LHCN-M2 (cell line): Measurements from ENCODE around the gene MORN1. TPM values are rescaled to one million over a fixed set of nuclear protein-coding genes. Genes with fewer than 3 reads are reported as not detected.

Experiments
- DNase-seq: peaks from one replicate; pipeline ENCODE4 v3.0.0-alpha.2; 2012; ENCODE audit warnings: low read depth
- total RNA-seq: library from RNA; depleted of rRNA; stranded (reverse); fragments of >200 nt; gene quantifications from 2 replicates; pipeline ENCODE4 v1.2.3, GENCODE V29; 2014

Gene MORN1
- total RNA-seq, 1 experiment from 2014 or later = 7.5 TPM

DNA sequence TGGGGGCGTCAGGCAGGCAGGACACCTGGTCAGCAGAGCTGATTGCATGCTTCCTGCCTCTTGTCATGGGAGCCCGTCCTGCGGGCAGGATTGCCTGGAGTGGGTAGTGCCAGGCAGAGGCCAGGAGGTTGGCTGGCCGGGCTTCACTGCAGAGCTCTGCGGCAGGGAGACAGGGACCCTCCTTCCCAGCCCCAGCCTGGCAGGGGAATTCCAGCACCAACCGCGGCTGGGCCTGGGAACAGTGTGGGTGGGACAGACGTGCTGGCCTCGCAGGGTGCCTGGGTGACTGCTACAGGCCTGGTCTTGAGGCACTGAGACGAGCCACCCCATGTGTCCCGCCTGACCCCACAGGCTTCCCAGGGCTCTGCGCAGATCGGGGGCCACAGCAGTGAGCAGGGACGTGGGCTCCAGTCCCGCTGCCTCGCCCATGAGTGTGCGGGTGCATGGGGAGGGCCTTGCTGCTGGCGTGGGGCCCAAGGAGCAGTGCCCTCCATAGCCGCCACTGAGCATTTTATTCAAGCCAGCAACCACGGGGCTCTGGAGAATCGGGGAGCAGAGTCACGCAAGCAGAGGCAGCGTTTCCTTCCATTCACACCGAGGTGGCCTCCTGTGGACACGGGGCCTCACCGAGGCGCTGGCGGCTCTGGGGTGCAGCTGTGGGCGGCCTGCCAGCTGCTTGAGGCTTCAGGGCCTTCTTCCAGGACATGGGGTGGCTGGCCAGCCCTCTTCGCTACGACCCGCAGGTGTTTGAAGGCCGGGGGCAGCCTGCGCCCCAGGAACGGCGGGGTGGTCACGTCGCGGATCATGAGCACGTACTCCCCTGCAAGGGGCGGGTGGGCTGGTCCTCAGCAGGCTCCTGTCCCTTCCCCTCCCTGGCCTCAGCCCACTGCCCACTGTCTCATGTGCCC is 70.3 kb downstream of the MORN1 start:
- DNase-seq = no peak

DNA sequence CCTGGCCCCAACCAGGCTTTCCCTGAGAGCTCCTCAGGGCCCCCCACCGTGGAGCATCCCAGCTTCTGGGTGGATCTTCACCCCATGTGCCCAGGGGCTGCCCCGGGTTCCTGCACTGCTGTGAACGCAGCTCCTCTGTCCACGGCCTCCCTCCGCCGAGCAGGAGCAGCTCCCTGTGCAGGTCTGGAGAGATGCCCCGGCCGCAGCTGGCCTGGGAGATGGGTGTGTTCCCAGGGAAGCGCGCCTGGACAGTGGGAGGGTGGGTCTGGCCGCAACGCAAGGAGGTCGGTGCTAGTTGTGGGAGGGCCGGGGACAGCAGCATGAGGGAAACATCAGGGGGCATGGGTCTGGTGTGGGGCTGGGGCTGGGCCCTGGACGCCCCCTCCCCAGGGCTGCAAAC is 71.3 kb downstream of the MORN1 start:
- no peak for DNase-seq

DNA sequence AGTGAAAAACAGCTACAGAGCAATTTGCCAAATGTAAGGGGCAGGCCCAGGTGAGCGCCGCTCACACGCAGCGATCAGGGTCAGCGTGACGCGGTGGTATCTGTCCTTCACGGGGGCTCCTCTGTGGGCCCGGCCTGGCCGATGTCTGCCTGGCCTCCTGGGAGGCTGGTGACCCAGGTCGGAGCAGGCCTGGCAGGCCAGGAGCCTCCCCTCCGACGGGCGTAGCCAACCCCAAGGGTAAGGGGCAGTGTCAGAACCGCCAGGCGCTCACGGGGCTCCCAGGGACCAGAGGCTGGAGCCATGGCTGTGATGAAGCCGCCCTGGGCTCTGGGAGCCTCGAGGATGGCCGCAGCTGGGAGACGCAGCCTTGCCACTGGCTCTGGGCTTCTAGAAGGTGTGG is 72.1 kb downstream of the MORN1 start:
- no peak for DNase-seq

DNA sequence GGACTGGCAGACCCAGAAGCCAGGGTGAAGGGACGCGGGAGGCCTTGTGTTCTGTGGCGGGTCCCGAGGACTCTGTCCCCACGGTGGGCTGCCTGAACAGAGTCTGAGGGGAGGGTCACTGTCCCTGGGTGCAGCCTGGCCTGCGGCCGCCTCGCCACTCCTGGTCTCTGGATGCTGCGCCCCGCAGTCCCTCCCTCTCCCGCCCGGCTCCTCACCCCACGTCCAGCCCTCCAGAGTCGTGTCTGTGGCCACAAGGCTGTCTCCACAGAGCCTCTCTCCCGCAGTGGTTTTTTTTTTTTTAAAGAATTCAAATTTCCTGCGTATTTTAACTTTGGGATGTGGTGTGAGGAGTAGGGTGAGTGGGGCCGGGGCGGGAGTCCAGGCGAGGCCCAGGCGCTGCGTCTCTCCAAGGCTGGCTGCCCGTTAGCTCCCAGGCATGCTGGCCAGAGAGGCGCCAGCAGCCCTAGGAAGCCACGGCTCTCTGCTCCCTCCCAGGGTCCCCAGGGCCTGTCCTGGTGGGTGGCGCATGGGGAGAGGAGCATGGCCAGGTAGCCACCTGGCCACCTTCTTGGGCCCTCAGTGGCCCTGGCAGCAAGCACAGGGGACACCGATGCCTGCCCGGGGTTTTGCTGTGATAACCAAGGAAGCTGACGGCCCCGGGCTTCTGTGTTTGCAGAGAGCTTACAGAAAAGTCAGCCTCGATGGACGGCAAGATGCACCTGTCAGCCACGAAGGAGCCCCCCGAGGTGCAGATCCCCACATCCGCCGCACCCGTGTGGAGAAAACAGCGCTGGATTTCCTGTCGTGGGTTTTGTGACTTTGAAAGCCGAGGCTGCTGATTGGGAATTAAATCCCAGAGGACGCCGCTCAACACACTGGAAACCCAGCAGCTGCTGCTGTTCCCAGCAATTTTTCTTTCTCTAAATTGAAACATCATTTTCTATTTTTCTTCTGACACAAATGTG is 72.8 kb downstream of the MORN1 start:
- DNase-seq = no peak

DNA sequence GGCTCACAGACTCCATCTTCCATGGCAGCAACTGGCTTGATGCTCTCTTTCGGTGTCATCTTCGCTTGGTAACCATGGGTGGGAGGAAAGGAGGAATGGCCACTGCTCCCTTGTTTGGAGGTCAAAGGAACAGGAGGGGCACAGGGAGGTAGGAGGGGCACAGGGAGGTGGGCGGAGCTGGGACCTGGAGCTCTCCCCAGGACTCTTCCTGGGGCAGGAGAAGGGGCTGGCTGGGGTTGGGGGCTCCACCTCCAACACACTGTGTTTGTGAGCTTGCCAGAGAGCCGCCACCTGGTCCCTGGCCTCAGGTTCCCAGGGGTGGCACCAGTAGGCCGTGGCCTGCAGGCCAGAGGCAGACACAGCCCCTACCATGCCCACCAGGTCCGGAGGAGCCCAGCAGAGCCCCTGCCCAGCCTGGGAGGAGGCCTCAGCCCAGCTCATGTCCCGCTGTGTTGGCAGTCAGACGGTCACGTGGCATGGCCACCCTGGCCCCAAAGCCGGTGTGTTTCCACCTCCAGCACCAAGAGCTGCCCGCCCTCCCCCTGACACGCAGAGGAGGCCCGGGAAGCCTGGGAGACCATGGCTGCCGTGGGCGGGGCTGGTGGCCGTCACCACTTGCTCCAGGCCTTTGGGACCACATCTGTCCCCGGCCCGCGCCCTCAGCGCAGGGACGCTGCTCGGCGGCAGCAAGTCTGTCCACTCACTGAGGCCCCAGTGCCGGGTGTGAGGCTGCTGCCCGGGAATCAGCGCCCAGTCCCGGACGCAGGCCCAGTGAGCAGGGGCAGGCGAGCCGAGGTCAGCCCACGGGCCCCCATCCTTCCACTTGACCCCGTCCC is 73.9 kb downstream of the MORN1 start:
- no peak for DNase-seq

DNA sequence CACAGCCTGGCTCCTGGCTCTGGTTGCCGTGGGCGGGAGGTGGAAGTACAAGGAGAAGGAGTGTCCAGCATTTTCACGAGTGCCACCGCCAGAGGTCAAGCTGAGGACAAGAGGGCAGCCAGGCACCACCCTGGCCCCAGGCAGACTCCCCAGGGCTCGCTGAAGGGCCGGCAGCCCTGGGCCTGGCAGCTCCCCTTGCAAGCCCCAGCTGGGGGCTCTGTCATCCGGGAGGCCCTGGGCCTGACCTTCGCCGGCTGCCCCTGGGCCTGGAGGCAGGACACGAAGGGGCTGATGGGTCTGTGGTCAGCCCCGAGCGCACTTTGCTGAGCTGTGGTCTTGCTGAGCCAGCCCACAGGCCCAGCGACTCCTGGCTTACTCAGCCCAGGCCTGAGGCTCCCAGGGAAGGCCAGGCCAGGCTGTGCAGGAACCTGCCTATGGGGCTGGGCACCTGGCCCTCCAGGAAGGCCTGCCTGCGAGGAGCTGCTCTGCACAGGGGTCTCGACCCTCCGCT is 74.8 kb downstream of the MORN1 start:
- peak; percentile 48 for DNase-seq

DNA sequence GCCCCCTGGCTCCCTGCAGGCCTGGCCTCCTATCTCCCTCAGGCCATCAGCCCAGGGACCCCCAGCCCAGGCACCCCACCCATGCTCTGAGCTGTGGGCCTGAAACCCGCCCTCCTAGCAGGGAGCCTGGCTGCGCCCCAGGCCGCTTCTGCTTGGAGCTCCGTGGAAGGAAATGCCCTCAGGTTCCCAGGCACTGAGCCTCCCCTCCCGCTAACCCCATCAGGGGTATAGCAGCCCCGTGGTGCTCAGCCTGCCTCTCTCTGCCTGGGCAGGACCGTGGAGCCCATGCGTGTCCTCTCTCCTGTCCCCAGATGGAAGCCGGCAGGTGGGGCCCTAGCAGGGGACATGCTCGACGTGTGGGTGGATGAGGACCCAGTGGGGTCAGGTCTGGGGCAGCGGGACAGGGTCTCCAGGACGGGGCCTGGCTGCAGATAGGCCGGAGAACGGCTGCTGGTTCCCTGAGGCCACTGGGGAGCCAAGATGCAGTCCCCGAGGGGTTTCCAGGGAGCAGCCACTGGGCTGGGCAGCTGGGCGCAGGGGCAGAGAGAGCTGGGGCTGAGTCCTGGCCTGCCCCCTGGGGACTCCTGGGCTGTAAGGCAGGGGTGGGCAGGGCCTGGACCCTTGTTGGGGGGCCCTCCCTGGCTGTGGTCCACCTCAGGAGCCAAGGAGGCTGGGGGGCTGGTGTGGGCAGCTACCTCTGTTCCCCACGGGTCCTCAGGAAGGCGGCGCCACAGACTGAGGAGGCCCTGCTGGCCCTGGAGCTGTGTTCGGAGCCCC is 75.5 kb downstream of the MORN1 start:
- no peak for DNase-seq

DNA sequence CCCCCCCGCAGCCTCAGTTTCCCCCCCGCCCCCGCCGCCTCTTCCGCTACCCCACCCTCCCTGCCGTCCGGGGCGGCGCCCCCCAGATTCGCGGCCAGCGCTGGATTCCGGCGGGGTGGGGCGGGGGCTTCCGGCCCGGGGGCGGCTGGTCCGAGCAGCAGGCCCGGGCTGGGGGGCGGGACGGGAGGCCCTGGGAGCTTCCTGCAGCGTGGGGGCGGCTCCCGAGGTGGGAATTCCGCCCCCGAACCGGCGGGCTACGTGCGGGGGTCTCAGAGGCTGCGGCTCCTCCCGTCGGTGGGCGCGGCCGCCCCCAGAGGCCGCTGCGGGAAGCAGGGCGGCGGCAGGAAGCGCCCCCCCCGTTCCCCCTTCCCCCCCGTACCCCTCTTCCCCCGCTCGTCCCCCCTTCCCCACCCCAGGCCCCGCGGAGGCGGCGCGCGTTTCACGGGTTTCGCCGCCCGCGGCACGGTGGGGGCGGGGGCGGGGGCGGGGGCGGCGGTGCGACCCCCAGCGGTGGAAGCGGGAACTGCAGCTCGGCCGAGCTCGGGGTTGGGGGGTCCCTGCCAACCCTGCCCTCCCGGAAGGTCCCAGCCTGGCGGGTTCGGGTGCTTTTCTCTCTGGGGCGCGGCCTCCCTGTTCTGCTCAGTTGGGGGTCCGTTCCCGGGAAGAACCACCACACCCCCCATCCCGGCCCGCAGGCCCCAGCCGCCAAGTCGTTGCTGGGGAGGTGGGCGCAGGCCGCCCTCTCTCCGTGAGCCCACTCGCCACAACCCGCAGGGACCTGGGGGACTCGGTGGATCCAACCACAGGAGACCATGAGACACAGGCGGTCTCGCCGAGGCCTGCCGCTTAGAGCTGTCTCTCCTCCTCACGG is 76.3 kb downstream of the MORN1 start:
- DNase-seq = peak; percentile 35

DNA sequence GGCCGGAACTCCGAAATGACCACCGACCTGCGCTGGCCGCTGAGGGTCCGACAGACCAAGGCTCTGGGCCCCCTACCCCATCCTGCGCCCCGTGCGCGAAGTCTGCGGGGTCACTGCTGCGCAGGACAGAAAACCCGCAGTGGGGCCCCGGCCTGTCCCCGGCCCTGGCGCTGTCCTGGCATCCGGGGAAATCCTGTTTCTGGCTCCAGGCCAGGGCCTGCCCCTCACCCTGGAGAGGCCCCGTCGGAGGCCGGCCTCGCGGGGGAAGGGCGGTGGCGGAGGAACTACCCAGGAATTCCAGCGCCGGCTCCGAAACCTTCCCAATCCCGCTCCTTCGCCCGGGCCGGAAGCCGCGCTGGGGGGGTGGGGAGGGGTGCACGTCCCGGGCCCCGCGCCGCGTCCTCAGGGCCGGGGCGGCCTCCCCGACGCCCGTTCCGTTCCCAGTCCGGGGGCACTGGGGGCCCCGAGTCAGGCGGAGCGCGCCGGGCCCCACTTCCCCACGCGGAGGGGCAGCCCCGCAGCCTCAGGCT is 77.0 kb downstream of the MORN1 start:
- DNase-seq = peak; percentile 32

DNA sequence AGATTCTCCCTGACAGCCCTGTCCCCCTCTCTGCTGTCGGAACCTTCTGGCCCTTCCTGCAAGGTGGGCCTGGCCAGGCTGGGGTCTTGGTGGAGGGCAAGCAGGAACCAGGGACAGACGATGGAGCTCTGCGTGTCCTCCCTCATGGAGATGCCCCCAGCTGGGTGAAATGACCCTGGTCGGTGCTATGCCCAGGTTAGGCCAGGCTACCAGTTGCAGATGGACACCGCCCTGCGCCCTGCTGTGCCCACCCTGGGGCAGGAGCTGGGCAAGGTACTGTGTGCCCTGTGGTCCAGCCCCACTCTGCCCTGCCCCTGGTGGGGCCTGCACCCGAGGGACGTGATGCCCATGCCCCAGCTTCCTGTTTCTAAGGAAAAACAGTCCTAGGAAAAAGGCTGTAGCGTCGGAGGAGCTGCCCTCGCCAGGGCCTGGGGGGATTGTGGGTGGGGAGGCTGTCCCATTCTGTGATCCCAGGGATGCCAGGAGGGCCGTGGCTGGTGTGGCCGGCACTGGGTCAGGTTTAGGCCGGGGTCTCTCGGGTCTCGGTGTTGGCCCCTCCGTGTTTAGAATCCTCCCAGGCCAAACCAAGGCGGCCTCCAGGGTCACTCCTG is 77.6 kb downstream of the MORN1 start:
- DNase-seq = no peak

DNA sequence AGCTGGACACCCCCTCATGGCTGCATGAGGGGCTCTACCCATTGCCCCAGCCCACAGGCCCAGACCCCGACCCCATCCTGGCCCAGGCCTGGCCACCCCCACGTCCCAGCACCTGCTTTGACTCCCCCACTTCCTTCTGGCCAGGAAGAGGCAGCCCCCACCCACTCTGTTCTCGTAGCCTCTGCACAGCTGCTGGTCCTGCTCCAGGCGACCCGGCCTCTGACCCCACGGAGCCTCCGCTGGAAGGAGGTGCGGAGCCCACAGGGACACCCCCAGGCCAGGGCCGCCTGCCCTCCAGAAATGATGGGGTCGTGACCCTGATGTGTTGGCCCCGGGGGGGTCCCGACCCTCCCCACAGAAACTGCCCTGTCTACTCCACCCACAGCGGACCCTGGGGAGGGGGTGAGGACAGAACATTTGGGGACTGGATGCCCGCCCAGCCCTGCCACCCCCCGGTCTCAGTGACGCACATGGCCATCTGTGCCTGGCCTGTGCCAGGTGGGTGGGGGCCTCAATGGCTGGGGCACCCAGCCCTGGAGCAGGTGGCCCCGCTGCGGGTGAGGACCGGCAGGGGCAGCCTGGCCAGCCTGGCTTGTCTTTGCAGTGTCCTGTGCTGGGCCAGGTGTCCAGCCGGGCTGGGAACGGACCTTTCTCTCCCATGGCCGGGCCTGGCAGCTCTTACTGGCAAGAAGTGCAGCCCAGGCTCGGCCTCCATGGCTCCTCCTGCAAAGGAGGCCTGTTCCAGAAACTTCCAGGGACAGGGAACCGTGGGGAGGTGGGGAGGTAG is 78.6 kb downstream of the MORN1 start:
- DNase-seq = no peak

DNA sequence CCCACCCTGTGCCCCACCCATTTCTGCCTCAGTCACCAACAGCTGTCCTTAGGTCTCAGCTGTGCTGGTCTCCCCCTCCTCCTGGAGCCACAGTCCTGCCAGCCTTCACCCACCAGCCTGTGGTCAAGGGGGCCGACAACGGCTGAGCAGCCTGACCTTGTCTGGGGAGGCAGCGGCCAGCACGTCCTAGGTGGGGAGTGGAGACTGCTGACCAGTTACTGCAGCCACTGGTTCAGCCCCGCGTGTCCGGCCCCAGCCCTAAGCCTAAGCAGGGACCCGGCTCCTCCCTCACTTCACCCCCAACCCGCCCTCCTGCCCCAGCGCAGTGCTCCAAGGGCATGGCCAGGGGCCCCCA is 79.2 kb downstream of the MORN1 start:
- DNase-seq = no peak

DNA sequence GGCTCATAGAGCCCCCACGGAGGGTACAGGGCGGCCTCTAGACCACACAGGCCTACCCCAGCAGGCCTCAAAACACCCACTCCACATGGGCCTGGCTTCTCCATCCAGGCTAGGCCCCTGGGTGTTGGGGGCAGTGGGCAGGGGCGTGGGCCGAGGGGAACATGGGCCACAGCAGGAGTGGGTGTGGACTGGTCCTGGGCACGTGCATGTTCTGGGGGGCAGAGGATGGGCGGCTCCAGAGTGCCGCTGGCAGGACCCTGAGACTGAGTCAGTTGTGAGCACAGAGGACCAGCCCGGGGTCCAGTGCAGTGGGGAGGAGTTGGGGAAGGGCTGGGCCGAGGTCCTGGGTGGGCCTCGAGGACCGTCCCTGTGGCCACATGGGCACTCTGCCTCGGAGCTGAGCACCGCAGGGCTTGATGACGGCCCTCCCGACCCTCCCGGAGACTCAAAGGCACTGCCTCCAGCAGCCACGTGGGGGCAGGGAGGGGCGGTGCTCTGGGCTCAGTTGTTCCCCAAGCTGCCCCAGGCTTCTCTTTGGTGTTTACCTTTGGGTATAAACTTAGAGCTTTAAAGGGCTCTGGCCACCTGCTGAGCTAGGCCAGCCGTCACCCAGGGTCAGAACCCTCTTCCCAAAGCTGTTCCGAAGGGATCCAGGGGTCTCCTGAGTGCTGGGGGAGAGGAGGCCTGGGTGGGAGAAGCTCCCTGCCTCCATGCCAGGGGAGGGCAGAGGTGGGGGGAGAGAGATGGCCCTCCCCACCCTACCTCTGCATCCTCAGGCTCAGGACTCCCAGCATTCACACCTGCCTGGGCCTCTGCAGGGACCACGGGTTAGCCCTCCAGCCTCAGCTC is 79.9 kb downstream of the MORN1 start:
- DNase-seq = peak; percentile 55

DNA sequence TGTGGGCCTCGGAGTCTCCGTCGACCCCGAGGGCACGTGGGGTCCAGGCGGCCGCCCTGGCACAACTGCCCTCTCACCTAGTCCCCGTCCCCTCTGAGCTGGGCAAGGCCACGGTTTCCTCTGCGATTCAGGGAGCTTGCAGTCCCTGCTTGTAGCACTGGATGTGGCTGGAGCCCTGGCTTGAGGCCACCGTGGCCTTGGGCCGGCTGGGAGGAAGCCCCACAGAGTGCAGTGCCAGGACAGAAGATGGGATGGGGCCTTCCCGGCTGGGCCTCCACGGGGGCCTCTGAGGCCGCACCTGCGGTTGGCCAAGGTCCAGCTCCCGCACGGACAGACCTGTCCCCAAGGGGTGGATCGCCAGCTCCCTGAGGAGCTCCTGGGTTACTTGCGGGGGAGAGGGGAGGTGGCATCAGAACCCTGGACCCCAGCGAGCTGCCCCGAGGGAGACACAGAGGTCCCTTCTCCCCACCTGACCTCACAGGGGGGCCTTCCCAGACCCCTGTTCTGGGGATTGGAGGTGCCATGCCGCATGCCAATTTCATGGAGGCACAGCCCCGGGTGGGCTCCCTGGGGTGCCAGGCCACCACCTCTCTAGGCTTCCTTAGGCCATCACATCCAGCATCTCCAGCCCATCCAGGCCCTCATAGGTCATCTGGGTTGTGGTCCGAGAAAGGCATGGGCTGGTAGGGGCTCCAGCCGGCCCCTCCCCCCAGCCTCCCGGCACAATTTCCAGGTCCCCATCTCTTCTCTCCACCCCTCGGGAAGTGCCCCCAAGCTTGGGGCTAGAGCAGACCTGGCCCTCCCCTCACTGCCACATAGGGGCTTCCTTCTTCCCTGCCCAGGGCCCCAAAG is 80.8 kb downstream of the MORN1 start:
- no peak for DNase-seq

DNA sequence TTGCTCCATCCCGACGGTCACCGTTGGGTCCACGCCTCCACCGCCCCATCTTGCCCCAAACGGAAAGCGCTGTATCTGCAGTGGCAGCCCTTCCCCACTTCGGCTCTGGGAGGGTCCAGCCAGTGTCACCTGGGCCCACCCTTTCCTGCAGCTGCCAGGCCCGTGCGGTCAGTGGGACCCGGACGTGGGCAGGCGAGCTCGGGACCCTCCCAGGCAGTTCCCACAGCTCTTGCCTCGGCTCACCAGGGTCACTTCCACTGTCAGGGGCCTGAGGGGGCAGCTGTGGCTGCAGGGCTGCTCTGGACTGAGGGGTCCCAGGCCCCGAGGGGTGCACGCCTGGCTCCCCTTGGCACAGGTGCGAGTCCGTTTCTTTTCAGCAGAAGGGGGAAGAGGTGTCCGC is 82.5 kb downstream of the MORN1 start:
- DNase-seq = no peak

DNA sequence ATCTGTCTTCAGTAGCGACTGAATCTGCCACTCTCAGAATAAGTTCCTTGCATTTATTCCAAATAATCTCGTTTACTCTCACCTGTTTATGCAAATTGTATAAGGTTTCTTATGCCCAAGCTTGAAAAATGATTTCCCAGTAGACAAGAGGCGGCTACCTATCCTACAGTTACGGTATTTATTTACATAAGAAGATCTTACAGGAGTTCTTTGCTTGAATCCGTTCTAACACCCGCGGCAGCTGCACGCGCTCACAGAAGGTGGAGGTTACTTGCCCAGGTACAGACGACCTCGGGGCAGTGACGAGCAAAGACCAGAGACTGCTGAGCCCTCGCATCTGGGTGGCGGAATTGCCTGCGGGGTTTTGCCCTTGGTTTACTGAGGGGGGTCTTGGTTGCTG is 83.4 kb downstream of the MORN1 start:
- no peak for DNase-seq
